Astrocyte of the cerebellum (primary cell): ENCODE data around the gene ZPLD1.

Experiments
- DNase-seq: peaks from one replicate; pipeline ENCODE4 v3.0.0-alpha.2; 2011; ENCODE audit warnings: low read depth
- H3K4me3 ChIP-seq: 2 replicates; pipeline ENCODE4 v1.5.1; 2011; ENCODE audit warnings: mild to moderate bottlenecking, low read depth, low read length, moderate library complexity
- in situ Hi-C: cut with HindIII; loops from 2 replicates; pipeline ENCODE4 v1.10.0; 2017; ENCODE audit warnings: low sequenced_read_pairs
- TF ChIP-seq, protein P1 (sequence below): IDR thresholded peaks from 2 replicates; pipeline ENCODE4 v1.5.1; 2012; ENCODE audit warnings: low read length, low read depth, moderate library complexity, mild to moderate bottlenecking; ENCODE audit errors: missing control alignments

Gene ZPLD1

DNA sequence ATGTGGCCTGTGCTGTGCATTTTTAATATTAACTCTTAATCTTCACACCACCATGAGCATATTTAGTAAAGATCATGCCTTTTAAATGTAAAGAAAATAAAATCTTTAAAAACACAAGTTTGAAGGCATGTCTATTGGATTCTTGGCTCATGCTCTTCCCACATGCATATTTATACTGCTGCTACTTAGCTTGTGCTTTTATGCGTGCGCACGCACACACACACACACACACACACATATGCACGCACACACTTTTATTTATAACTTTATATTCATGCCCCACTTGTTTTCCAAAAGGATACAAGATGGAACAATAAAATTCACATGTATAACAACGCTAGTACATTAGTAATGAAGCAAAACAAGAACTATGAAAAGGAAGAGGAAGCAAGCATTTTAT, 36.1 kb upstream of the ZPLD1 start:
- DNase-seq = no peak
- in situ Hi-C loops = no loop called here
- no peak overlapping the region for H3K4me3 ChIP-seq

DNA sequence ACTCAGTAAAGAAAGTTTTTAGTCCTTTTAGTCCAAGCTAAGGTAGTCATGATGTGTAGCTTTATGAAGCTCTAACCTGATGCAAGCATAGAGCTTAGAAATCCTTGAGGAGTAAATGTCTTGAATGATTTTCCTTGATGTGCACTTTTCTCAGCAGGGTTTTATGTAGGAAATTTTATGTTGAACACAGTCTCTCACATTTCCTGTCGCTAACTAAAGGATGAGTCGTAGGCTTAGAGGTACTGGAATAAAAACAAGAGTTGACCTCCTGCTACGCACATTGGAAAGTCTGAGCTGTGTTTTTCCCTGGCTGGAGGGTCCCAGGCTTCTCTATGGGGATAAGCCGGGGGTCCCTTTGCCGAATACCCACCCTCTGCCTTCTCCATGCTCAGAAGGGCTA, 34.7 kb upstream of the ZPLD1 start:
- peak; percentile 8 for DNase-seq
- TF ChIP-seq, protein P1, sequence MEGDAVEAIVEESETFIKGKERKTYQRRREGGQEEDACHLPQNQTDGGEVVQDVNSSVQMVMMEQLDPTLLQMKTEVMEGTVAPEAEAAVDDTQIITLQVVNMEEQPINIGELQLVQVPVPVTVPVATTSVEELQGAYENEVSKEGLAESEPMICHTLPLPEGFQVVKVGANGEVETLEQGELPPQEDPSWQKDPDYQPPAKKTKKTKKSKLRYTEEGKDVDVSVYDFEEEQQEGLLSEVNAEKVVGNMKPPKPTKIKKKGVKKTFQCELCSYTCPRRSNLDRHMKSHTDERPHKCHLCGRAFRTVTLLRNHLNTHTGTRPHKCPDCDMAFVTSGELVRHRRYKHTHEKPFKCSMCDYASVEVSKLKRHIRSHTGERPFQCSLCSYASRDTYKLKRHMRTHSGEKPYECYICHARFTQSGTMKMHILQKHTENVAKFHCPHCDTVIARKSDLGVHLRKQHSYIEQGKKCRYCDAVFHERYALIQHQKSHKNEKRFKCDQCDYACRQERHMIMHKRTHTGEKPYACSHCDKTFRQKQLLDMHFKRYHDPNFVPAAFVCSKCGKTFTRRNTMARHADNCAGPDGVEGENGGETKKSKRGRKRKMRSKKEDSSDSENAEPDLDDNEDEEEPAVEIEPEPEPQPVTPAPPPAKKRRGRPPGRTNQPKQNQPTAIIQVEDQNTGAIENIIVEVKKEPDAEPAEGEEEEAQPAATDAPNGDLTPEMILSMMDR = no peak
- no peak overlapping the region for H3K4me3 ChIP-seq
- in situ Hi-C loops = no loop called here

More for the DNA sequence above, 36.1 kb upstream of the ZPLD1 start:
- TF ChIP-seq, protein P1 = no peak

GRCh38 chr3:102400766-102401165, 34.0 kb upstream of the ZPLD1 start:
- TF ChIP-seq, protein P1 = no peak
- no peak overlapping the region for H3K4me3 ChIP-seq
- in situ Hi-C loops = no loop called here
- DNase-seq = peak; percentile 89

GRCh38 chr3:102410616-102411015, 24.2 kb upstream of the ZPLD1 start:
- TF ChIP-seq, protein P1 = no peak
- H3K4me3 ChIP-seq = no peak overlapping the region
- in situ Hi-C loops = no loop called here
- DNase-seq = peak; percentile 57

DNA sequence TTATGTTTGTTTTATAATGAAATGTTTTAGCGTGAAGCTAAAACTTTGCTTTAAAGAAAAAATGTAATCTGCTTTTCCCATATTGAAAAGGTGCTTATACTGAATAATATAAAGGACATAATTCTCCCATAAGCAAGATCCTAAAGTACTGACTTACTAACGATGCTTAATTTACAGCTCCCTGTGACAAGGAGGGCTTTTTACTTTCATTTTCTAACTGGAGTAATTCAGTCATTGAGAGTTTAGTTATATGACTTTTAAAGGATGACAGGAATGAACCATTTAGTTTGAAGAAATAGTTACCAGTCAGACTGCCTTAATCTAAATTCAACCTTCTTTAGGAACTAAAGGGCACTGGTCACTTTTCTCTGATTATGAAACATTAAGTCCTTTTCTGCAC, 19.3 kb upstream of the ZPLD1 start:
- in situ Hi-C loops = no loop called here
- H3K4me3 ChIP-seq = no peak overlapping the region
- TF ChIP-seq, protein P1 = no peak
- no peak for DNase-seq

GRCh38 chr3:102419786-102420185, 15.0 kb upstream of the ZPLD1 start:
- H3K4me3 ChIP-seq = no peak overlapping the region
- in situ Hi-C loops = no loop called here
- no peak for DNase-seq
- TF ChIP-seq, protein P1 = no peak

- in situ Hi-C loops = no loop called here
- no peak for DNase-seq
- TF ChIP-seq, protein P1 = no peak
- no peak overlapping the region for H3K4me3 ChIP-seq
These were observed 7.0 kb downstream of the ZPLD1 start for GRCh38 chr3:102441832-102442231.
